ENCODE data around the gene DRC3.

The DRC3 gene

DNA sequence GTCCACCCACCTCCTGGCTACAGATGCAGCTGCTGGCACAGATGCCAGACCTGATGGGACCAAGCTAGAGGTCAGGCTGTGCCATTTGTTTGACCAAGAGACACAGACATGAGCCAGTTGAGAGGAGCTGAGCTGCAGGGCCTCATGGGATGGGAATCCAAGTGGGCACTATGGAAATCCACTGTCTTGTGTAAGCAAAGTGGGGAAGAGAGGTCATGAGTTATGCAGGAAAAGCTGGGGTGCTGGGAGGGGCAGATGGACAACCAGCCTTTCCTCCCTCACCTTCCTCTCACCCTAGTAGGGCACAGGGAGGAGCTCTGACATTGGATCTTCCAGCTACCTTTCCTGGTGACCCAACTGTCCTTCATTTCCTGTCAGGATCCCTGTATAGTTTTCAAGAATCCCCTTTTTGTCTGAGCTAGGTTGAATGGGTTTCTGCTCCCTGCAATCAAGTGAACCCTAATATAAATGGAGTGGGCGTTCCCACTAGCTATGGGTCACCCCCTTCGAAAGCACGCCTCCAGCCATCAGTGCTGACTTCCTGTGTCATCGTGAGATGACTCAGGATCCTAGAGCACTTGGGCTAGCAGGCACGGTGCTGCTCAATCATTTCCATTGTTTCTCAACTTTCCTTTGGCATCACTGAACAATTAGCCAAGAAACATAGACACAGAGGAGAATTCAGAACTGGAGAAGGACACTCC lies 52.7 kb downstream of the DRC3 start:
- DNase-seq (ENCODE audit: low spot score): no peak

DNA sequence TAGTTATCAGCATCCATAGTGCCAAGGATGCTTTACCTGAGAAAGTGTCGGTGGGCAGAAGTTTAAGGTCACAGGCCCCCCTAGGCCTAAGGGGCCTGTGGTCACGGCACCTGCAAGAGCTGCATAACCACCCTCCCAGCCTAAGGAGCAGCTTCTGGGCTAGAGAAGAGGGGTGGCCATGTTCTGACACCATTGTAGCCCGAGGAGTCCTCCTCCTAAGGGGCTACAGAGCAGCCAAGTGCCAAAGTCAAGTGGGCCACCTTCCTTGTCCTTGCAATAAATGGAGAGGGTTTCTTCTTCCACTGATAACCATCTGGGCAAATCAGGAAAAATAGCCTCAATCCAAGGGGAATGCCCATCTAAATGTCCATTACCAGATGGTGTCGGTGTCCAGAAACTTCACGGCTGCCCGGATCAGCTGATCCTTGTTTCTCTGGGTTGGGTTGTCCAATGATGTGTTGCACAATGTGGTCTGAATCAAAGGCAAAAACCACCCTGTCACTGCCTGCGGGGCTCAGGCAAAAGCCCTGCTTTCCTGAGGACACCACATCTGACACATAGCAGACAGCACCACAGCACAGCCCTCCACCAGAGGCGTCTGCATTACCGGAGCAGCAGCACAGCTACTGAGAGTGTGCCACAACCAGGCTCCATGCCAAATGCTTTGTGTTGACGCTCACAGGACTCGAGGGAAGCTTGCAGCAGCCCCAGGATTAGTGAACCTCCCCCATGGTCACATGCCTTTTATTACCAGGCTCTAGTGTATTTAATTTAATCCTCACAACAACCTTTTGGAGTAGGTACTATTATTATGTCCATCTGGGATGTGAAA lies 53.5 kb downstream of the DRC3 start:
- DNase-seq (ENCODE audit: low spot score): no peak

DNA sequence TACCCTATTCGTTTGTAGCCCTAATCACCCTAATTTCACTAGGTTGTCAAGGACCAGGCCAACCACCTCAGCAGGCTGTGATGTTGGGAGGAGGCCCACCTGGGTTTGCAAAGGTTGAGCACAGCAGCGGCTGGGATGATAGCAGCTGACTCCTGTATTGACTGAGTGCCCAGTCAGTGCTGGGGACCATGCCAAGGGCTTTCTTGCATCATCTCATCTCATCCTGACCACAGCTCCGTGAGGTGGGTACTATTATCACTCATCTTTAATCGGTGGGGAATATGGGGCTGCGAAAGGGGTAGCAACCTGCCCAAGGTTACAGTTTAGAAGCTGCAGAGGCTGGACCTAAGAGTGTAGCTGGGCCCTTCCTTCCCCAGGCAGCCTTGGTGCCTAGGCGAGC lies 54.6 kb downstream of the DRC3 start:
- no peak for DNase-seq (ENCODE audit: low spot score)

DNA sequence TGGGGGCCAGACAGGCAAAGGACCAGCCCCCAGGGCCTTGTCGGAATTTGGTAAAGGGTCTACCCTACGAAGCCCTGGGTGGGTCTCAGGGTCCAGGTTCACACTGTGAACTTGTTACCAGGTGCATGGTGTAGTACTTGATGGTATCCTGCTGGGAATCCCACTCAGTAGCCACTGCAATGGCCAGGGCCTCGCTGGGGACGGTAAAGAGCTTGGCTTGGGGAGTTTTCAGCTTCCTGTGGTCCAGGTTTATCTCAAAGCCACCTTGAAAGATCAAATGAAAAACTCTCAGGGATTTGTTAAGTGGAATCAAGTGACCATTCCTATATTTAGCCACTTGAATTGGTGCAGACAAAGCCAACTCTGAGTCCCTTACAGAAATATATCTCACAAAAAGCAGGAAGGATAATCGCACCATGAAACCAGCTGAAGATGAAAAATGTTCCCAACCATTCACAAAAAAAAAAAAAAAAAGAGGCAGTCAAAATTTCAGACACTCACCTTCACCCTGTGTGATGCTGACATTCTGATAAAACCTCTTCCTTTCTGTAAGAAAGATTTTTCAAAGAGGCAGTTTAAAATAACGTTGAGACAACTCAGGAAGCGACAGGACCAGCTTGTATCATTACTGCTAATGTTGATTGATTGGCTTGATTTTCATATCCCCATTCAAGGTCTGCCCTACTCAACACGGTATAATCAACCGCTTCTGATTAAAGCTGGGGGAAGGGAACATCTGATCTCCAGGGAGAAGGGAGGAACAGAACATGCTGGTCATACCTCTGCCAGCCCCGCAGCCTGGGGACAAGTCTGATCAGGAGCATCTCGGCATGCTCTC lies 55.7 kb downstream of the DRC3 start:
- DNase-seq (ENCODE audit: low spot score): no peak

DNA sequence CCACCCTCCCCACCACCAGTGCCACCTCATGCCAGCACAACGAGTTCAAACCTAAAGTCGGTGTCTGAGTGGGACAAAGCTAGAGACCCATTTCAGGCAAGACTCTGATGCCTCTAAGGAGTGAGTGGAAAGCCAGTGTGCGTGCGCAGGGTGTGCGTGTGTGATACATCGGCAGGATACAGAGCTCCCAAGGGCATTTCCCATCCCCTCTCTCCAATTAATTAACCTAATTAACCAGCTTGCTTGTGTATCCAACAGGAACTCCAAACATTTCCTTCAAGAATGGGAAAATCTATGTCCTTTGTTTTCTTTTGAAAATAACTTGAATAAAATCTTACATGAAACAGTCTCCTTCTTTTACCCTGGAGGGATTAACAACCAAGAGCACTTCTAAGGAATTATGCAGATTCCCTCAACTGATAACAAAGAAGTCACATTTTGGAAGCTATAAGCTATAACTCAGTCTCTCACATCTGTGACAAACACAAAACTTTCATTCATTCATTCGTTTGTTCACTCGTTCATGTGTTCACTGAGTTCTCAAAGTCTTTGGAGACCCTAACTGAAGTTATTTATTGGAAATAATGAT lies 56.4 kb downstream of the DRC3 start:
- no peak for DNase-seq (ENCODE audit: low spot score)

DNA sequence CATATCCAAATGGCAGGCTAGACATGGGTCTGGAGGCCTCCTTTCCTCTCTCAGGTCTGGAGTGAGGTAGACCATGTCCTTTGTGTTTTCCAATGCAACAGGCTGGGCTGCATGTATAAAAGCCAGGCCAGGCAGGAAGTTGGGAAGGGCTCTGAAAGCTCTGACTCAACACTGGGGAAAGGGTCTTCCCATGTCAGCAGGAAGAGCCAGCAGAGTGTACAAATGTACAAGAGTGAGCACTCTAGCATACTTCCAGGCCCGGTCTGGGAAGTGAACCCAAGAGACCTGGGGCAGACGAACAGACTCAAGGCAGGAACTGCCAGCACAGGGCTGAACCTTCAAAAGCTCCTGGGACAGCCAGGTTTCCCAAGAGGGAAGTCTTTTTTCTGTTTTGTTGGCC lies 59.3 kb downstream of the DRC3 start:
- DNase-seq (ENCODE audit: low spot score): no peak

DNA sequence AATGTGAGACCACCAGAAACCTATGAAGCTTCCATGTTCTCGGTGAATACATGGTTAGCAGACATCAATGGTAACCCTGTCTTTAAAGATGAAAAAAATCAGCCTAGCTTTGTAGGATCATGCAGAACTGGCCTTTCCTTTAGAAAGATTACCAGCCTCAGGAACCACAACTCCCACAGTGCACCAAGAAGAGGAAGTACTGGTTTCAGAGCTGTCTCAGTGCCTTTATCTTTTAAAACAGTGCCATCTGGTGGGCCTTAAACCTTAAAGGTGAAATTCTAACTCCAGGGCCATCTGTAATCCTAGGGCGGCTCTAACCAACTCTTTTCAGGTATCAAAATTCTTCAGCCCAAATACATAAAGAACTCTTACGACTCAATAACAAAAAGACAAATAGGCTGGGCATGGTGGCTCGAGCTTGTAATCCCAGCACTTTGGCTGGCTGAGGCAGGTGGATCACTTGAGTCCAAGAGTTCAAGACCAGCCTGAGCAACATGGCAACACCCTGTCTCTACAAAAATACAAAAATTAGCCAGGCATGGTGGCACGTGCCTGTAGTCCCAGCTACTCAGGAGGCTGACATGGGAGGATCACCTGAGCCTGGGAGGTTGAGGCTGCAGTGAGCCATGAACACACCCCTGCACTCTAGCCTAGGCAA lies 60.9 kb downstream of the DRC3 start:
- peak; percentile 80 for DNase-seq (ENCODE audit: low spot score)

DNA sequence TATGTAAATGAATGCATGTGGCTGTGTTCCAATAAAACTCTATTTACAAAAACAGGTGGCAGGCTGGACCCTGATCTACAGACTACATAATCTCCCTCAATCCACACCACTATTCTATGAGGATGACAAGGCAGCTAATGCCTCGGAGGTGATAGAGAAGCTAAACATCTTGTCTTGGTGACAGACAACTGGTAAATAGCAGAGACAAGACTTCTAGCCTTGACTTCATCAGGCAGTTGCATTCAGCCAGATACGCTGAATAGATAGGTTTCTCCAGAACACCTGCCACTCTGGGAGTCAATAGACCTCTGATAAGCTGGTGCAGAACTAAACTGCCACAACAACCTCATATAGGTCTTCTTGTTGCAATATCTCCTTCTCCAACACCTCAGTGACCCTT lies 63.0 kb downstream of the DRC3 start:
- DNase-seq (ENCODE audit: low spot score): no peak

DNA sequence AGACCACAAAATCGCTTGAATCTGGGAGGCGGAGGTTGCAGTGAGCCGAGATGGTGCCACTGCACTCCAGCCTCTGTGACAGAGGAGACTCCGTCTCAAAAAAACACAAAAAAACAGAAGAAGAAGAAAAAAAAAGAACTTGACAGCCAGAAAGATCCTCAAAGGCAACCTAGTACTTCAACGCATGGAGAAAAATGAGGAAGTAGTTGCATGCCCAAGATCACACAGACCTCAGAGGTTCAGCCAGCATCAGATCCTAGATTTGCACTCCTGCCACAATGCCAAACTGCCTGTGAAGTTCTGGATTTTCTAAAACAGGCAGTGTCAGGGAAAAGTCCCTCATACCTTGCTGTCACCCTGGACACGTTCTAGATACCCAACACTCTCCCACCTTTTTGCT lies 64.8 kb downstream of the DRC3 start:
- DNase-seq (ENCODE audit: low spot score): peak; percentile 49

DNA sequence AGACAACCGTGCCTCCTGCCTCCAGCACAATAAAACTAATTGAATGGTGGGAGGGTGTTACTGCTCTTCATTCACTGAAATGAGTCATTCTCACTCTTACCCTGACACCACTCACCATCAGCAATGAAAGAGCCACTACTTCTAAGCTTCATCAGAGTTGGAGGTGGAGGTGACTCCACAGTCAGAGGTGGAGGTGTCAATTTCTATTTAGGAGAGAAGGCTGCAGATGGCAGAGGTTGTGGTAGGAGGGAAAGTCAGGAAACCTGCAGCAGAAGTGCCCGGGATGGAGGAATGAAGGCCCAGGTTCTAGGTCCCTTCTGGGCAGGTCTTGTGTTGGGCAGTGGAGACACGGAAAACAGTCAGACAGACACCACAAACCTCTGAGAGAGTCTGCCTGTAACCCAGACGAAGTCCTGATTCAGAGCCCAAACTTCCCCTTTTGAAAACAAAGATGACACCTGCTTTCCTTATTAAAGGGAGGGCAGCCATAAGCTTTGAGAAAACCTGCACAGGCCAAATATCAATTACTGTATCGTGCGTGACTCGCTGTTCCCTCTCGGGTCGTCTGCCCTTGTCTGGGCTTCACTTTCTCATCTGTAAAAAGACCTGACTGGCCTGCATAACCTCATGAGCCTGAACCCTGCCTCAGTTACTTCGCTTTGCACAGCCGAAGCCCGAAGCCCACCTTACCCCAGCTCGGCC lies 65.6 kb downstream of the DRC3 start:
- DNase-seq (ENCODE audit: low spot score): peak; percentile 48

DNA sequence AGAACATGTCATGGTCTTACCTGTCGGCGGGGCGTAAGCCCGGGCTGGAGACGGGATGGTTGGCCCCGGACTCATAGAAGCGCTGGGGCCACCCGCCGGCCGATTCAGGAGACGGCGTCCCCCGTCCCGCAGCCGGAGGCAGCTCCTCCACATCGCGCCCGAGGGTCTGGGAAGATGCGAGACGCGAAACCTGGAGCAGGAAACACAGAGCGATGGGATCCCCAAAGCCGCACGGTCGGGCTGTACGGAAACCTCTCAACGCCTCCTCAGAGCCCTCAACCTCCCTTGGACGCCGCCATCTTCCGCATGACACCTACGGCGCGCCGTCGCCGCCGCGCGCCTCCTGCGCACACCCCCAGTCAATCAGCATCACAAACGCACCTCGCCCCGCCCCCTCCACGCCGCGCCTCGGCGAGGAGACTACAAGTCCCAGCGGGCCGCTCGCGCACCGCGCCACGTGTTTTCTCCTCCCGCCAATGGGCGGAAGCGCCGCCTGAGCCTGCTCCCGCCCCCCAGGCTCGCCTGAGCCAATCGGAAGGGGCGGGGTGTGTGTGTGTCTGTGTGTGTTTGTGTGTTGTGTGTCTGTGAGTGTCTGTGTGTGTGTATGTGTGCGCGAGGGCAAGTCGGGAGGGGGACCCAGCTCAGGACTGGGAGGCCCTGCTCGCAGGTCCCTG lies 66.3 kb downstream of the DRC3 start, which contains the start of the genes ATPAF2 and GID4:
Gene ATPAF2 (minus strand): TSS at position 308 of the 674 bp plus-strand sequence. CDS start 155 bp downstream, at position 153.
Gene GID4 (plus strand): TSS at position 548 of the 674 bp plus-strand sequence. CDS start 57 bp downstream, at position 605.
- DNase-seq (ENCODE audit: low spot score): peak; percentile 98

DNA sequence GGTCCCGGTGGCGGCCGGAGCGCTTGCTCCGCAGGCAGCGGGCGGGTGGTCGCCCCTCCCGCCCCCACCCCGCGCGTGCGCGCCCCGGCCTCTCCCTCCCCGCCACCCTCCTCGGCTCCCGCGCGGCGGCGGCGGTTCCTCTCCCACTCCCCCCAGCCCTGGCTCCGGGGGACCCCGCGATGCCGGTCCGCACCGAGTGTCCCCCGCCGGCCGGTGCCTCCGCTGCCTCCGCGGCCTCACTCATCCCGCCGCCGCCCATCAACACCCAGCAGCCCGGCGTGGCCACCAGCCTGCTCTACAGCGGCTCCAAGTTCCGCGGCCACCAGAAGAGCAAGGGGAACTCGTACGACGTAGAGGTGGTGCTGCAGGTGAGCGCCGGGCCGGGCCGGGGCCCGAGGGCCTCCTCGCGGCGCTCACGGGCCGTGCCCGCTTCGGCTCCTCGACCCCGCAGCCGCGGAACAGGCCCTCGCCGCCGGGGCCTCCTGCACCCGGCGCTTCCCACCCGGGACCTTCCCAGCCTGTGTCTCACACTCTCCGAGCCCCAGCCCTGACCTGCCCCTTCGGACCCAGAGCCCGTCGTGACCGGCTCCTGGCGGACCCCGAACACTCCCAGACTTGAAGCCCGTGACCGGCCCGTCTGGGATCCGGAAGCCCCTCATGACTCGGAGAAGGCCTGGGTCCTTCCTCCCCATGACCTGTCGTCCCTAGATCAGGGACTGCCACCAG lies 67.0 kb downstream of the DRC3 start:
- DNase-seq (ENCODE audit: low spot score): peak; percentile 66

DNA sequence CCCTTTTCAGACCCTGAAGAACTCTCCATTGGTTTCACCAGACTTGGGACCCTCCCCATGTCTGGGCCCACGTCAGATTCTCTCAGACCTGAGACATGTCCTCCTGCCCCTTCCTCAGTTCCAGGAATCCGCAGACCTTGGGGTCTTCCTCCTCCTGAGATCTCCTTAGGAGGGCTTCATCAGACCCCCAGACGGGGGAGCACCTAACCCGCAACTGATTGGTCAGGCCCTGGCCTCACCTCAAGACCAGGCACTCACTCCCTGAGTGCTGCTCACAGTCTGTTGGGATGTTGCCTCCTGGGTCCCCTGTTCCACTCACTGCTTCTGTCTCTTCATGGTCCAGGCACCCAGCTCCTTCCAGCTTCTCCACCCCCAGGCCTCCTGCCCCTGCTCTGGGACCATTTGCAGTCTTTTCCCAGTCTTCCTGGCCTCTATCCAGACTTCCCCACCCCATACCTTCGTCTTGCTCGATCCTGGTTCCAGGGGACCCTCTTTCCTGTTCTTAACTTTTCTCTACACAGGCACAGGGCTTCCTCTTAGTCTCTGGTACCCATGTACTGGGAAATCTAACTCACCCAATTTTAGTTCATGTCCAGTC lies 67.7 kb downstream of the DRC3 start:
- no peak for DNase-seq (ENCODE audit: low spot score)

DNA sequence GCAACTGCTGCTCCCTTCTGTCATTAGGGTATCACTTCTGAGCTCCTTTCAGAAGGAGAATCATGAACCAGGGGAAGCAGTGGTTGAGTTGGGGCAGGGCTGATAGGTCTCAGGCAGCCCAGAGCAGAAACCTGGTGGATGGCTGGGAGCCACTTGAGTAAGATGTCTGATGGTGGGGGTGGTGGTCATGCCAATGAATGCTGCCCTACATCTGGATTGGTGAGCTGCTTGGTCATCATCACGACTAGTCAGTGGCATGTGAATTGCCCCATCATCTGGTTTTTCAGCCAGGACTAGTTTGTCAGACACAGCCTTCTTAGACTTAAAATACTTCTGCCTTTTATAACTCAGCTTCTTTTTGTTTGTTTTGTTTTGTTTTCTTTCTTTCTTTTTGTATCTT lies 69.1 kb downstream of the DRC3 start:
- no peak for DNase-seq (ENCODE audit: low spot score)

DNA sequence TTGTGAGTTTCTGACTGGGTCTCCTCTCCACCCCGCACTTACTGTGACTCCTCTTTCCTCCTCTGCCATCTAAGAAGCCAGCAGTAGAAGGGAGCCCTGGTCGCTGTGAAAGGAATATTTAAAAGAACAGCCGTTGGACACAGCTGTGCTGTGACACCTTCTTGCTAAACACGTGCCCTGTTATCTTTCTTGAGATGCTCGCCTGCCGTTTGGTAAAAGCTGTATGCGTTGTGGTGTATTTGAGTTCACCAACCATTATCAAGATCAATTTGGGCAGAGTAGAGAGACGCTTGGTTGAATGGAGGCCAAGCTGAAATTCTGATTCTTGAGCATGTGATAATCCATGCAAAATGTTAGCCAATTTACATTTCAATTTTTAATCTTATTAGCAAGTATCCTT lies 70.3 kb downstream of the DRC3 start:
- DNase-seq (ENCODE audit: low spot score): no peak

DNA sequence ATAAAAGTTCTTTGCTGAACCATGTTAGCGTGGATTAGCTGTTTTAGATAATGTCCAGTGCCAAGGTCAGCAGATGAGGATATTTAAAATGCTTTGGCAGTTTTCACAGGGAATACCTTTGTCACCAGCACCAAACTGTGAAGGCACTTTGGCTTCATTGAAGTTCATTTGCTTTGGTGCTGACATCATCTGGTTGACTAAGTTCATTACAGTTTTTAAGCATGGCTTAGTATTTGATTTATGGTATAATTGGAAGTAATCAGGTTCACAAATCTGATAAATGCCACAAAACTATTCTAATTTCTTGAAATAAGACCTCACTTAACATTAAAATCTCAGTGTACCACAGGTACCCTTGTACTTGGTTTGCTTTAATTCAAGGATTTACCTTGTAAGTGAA lies 70.8 kb downstream of the DRC3 start:
- DNase-seq (ENCODE audit: low spot score): no peak

DNA sequence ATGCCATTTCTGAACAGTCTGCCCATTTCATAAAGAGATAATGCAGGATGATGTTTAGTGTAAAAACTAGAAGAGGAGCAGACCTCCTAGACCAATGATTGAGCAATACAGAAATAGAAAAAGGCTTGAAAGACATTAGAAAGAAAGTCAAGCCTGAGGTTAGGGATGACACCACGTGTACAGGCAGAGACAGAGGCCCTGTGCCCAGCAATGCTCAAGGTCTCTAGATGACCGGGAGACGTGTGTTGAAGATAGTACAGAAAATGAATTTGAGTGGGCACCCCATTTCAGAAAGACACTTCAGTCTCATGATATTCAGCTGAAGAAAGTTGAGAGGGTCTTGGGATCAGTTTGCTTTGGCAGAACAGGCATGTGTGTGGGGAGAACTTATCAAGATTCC lies 71.9 kb downstream of the DRC3 start:
- no peak for DNase-seq (ENCODE audit: low spot score)

DNA sequence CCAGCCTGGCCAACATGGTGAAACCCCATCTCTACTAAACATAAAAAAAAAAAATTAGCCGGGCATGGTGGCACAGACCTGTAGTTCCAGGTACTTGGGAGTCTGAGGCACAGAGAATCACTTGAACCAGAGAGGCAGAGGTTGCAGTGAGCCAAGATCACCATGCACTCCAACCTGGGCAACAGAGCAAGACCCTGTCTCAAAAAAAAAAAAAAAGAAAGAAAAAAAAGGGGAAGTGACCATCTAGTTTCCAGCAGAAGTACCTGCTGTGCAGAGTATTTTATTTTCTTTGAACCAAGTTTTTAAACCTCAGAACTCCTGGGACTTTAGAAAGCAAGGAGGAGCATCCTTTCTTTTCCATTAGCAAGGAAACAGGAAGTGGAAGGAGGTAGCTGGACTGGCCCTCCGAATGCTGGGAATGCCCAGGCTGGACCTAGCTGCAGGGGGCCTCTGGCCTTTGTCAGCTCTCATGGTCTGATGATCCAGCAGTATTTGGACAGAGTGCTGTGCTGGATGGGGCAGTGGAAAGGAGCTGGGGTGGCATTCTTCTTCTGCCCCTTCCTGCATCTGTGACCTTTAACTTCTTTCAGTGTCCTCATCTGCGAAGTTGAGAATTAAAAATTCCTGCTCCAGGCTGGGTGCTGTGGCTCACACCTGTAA lies 73.2 kb downstream of the DRC3 start:
- no peak for DNase-seq (ENCODE audit: low spot score)

DNA sequence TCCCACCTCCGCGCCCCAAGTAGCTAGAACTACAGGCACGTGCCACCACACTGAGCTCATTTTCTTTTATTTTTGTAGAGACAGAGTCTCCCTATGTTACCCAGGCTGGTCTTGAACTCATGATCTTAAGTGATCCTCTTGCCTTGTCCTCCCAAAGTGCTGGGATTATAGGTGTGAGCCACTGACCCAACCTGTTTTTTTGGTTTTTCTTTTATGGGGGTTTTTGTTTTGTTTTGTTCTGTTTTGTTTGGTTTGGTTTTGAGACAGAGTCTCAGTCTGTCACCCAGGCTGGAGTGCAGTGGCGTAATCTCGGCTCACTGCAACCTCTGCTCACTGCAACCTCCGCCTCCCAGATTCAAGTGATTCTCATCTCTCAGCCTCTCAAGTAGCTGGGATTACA lies 82.9 kb downstream of the DRC3 start:
- DNase-seq (ENCODE audit: low spot score): no peak
